ENCODE data around the gene GOLGA1. TPM values are rescaled to one million over a fixed set of nuclear protein-coding genes. Genes with fewer than 3 reads are reported as not detected.

The GOLGA1 gene
- total and polyA plus RNA-seq, 2 of the 13 experiments (the other 11 are each of a cell fraction or from before 2014, with no cell fraction given): 12.7 to 15.9 TPM

- TF ChIP-seq, protein P1, sequence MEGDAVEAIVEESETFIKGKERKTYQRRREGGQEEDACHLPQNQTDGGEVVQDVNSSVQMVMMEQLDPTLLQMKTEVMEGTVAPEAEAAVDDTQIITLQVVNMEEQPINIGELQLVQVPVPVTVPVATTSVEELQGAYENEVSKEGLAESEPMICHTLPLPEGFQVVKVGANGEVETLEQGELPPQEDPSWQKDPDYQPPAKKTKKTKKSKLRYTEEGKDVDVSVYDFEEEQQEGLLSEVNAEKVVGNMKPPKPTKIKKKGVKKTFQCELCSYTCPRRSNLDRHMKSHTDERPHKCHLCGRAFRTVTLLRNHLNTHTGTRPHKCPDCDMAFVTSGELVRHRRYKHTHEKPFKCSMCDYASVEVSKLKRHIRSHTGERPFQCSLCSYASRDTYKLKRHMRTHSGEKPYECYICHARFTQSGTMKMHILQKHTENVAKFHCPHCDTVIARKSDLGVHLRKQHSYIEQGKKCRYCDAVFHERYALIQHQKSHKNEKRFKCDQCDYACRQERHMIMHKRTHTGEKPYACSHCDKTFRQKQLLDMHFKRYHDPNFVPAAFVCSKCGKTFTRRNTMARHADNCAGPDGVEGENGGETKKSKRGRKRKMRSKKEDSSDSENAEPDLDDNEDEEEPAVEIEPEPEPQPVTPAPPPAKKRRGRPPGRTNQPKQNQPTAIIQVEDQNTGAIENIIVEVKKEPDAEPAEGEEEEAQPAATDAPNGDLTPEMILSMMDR (CRISPR knock-in tag; IDR thresholded peaks at IDR 0.05): no peak
- no peak; the same call in 1 of the 2 replicates for TF ChIP-seq ZNF878 (CRISPR knock-in tag; IDR thresholded peaks at IDR 0.05)
- no peak for TF ChIP-seq RFX3 (CRISPR knock-in tag; IDR thresholded peaks at IDR 0.05)
- no peak for TF ChIP-seq CEBPB (IDR thresholded peaks at IDR 0.05; ENCODE audit: borderline replicate concordance, low read depth, low read length)
- TF ChIP-seq IKZF4 (CRISPR knock-in tag; IDR thresholded peaks at IDR 0.05; ENCODE audit: borderline replicate concordance, low read depth, not compliant biosample characterization): no peak
- TF ChIP-seq, protein P2, sequence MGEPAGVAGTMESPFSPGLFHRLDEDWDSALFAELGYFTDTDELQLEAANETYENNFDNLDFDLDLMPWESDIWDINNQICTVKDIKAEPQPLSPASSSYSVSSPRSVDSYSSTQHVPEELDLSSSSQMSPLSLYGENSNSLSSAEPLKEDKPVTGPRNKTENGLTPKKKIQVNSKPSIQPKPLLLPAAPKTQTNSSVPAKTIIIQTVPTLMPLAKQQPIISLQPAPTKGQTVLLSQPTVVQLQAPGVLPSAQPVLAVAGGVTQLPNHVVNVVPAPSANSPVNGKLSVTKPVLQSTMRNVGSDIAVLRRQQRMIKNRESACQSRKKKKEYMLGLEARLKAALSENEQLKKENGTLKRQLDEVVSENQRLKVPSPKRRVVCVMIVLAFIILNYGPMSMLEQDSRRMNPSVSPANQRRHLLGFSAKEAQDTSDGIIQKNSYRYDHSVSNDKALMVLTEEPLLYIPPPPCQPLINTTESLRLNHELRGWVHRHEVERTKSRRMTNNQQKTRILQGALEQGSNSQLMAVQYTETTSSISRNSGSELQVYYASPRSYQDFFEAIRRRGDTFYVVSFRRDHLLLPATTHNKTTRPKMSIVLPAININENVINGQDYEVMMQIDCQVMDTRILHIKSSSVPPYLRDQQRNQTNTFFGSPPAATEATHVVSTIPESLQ (CRISPR knock-in tag; conservative IDR thresholded peaks at IDR 0.05): peak; percentile 68; the same call in 1 of the 2 replicates
- no peak for TF ChIP-seq PCBP1 (IDR thresholded peaks at IDR 0.05; ENCODE audit: borderline replicate concordance, low read depth, low read length)
- TF ChIP-seq TARDBP (CRISPR knock-in tag; IDR thresholded peaks at IDR 0.05): peak; percentile 88
- no peak for TF ChIP-seq SOX6 (IDR thresholded peaks at IDR 0.05)
- peak; percentile 75 for TF ChIP-seq SOX6 (CRISPR knock-in tag; IDR thresholded peaks at IDR 0.05)
- no peak for TF ChIP-seq SSRP1 (CRISPR knock-in tag; IDR thresholded peaks at IDR 0.05)
- TF ChIP-seq ZNF317 (CRISPR knock-in tag; IDR thresholded peaks at IDR 0.05): 0 out of 2 replicates have a peak, but pooled peaks have one; percentile 68
- TF ChIP-seq ZNF34 (CRISPR knock-in tag; IDR thresholded peaks at IDR 0.05; ENCODE audit: borderline replicate concordance): peak; percentile 57; the same call in 1 of the 2 replicates
- TF ChIP-seq ZNF546 (CRISPR knock-in tag; conservative IDR thresholded peaks at IDR 0.05): peak; percentile 57; the same call in 1 of the 2 replicates
- no peak for TF ChIP-seq ZKSCAN5 (CRISPR knock-in tag; IDR thresholded peaks at IDR 0.05)
- TF ChIP-seq, protein P3, sequence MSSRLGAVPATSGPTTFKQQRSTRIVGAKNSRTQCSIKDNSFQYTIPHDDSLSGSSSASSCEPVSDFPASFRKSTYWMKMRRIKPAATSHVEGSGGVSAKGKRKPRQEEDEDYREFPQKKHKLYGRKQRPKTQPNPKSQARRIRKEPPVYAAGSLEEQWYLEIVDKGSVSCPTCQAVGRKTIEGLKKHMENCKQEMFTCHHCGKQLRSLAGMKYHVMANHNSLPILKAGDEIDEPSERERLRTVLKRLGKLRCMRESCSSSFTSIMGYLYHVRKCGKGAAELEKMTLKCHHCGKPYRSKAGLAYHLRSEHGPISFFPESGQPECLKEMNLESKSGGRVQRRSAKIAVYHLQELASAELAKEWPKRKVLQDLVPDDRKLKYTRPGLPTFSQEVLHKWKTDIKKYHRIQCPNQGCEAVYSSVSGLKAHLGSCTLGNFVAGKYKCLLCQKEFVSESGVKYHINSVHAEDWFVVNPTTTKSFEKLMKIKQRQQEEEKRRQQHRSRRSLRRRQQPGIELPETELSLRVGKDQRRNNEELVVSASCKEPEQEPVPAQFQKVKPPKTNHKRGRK (CRISPR knock-in tag; IDR thresholded peaks at IDR 0.05): no peak
- TF ChIP-seq, protein P4, sequence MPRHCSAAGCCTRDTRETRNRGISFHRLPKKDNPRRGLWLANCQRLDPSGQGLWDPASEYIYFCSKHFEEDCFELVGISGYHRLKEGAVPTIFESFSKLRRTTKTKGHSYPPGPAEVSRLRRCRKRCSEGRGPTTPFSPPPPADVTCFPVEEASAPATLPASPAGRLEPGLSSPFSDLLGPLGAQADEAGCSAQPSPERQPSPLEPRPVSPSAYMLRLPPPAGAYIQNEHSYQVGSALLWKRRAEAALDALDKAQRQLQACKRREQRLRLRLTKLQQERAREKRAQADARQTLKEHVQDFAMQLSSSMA (CRISPR knock-in tag; IDR thresholded peaks at IDR 0.05): no peak
- TF ChIP-seq DR1 (CRISPR knock-in tag; IDR thresholded peaks at IDR 0.05): peak; percentile 78
- TF ChIP-seq, protein P5, sequence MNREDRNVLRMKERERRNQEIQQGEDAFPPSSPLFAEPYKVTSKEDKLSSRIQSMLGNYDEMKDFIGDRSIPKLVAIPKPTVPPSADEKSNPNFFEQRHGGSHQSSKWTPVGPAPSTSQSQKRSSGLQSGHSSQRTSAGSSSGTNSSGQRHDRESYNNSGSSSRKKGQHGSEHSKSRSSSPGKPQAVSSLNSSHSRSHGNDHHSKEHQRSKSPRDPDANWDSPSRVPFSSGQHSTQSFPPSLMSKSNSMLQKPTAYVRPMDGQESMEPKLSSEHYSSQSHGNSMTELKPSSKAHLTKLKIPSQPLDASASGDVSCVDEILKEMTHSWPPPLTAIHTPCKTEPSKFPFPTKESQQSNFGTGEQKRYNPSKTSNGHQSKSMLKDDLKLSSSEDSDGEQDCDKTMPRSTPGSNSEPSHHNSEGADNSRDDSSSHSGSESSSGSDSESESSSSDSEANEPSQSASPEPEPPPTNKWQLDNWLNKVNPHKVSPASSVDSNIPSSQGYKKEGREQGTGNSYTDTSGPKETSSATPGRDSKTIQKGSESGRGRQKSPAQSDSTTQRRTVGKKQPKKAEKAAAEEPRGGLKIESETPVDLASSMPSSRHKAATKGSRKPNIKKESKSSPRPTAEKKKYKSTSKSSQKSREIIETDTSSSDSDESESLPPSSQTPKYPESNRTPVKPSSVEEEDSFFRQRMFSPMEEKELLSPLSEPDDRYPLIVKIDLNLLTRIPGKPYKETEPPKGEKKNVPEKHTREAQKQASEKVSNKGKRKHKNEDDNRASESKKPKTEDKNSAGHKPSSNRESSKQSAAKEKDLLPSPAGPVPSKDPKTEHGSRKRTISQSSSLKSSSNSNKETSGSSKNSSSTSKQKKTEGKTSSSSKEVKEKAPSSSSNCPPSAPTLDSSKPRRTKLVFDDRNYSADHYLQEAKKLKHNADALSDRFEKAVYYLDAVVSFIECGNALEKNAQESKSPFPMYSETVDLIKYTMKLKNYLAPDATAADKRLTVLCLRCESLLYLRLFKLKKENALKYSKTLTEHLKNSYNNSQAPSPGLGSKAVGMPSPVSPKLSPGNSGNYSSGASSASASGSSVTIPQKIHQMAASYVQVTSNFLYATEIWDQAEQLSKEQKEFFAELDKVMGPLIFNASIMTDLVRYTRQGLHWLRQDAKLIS (CRISPR knock-in tag; IDR thresholded peaks at IDR 0.05): 0 out of 2 replicates have a peak, but pooled peaks have one; percentile 42
Measured at GRCh38 chr9:124940894-124941678, at the start of gene GOLGA1 (continued).

Measured in HepG2 (cell line).